Measurements from ENCODE around the gene MAPK10. TPM values are rescaled to one million over a fixed set of nuclear protein-coding genes. Genes with fewer than 3 reads are reported as not detected.

Gene MAPK10
- total RNA-seq, 2 experiments from 2014 or later: 32.0 TPM; not detected in 1

GRCh38 chr4:86366920-86367319 lies 7.1 kb upstream of the MAPK10 start:
- BruUV-seq (replicated peaks): no TSS peak
- Histone ChIP-seq H3K27ac (ENCODE audit: low read depth, low read length, poor library complexity, severe bottlenecking) (no peak overlapping the region), H3K9me2 (ENCODE audit: insufficient read depth, low read length) (no peaks in the 10 kb centered on the region), H3K4me3 (ENCODE audit: low read depth, low read length, poor library complexity, severe bottlenecking) (no peak overlapping the region), H4K20me1 (ENCODE audit: insufficient read depth, low read length) (no peaks in the 10 kb centered on the region), H3K4me2 (ENCODE audit: low read length) (no peak overlapping the region), H3K9me3 (ENCODE audit: low read length) (no peaks in the 10 kb centered on the region), H3K4me1 (ENCODE audit: insufficient read depth, low read length, poor library complexity, severe bottlenecking) (no peaks in the 10 kb centered on the region), H3K36me3 (ENCODE audit: insufficient read depth, low read length) (no peaks in the 10 kb centered on the region), H2AFZ (ENCODE audit: low read length) (no peak overlapping the region), H3K79me2 (ENCODE audit: insufficient read depth, low read depth, low read length) (no peaks in the 10 kb centered on the region)
- intact Hi-C loops (cut with micrococcal nuclease; ENCODE audit: unreplicated experiment): no loop called here
- no peak for DNase-seq (ENCODE audit: low spot score)
- ChIA-PET CTCF (ENCODE audit: unreplicated experiment) (no interaction called here), POLR2A (interaction anchor here (2.6 kb wide), 1 partner anchor 16 kb away, joined by 13 read pairs; no protein-coding TSS in a partner anchor)
- TF ChIP-seq EZH2phosphoT487 (IDR thresholded peaks at IDR 0.05; ENCODE audit: borderline replicate concordance, low read depth, low read length) (no peak), CTCF (conservative IDR thresholded peaks at IDR 0.05; ENCODE audit: low read length) (no peak)

DNA sequence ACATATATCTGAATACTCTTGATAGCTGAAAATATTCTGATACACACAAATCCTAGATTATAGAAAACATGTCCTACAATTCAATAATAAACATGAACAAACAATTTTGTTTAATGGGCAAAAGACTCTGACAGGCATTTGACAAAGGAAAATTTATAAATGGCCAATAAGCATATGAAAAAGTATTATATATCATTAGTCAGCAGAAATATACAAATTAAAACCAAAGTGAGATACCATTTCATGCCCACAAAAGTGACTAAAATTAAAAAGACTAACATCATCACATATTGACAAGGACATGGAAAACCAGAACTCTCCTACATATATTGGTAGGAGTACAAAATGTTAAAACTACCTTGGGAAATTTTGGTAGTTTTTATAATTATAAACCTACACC lies 2.7 kb upstream of the MAPK10 start:
- CTCF ChIA-PET (ENCODE audit: unreplicated experiment): no interaction called here
- Histone ChIP-seq H3K79me2 (ENCODE audit: insufficient read depth, low read depth, low read length) (no peaks in the 10 kb centered on the region), H3K4me1 (ENCODE audit: insufficient read depth, low read length, poor library complexity, severe bottlenecking) (peaks cover 13% of the 10 kb centered on the region), H4K20me1 (ENCODE audit: insufficient read depth, low read length) (no peaks in the 10 kb centered on the region), H3K27ac (ENCODE audit: low read depth, low read length, poor library complexity, severe bottlenecking) (no peak overlapping the region), H3K4me3 (ENCODE audit: low read depth, low read length, poor library complexity, severe bottlenecking) (no peak overlapping the region), H3K9me3 (ENCODE audit: low read length) (no peaks in the 10 kb centered on the region), H2AFZ (ENCODE audit: low read length) (no peak overlapping the region), H3K4me2 (ENCODE audit: low read length) (no peak overlapping the region), H3K9me2 (ENCODE audit: insufficient read depth, low read length) (no peaks in the 10 kb centered on the region), H3K36me3 (ENCODE audit: insufficient read depth, low read length) (no peaks in the 10 kb centered on the region)
- intact Hi-C loops (cut with micrococcal nuclease; ENCODE audit: unreplicated experiment): no loop called here
- POLR2A ChIA-PET: interaction anchor here (0.6 to 0.9 kb wide), 3 partner anchors 29 to 128 kb away, joined by 3 read pairs; no protein-coding TSS in a partner anchor
- no TSS peak for BruUV-seq (replicated peaks)
- TF ChIP-seq CTCF (conservative IDR thresholded peaks at IDR 0.05; ENCODE audit: low read length) (no peak), EZH2phosphoT487 (IDR thresholded peaks at IDR 0.05; ENCODE audit: borderline replicate concordance, low read depth, low read length) (no peak)
- DNase-seq (ENCODE audit: low spot score): no peak

DNA sequence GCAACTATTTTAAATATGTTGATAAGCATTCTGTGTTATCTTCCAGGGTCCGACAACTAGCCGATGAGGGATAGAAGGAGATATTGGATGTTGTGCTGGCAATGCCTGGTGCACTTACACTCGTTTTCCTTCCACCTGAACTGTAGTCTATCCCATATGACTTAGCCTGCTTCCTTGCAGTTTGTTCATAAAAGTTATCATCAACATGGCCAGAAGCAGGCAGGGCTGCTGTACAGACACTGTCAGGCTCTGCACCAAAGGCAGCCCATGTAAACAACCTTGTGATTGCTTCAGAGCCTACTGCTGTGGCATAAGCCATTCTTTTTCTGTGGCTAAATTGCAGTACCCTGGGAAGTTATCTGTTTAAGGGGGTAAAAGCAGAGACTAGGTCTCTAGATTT lies 1.6 kb downstream of the MAPK10 start:
- TF ChIP-seq CTCF (conservative IDR thresholded peaks at IDR 0.05; ENCODE audit: low read length) (no peak), EZH2phosphoT487 (IDR thresholded peaks at IDR 0.05; ENCODE audit: borderline replicate concordance, low read depth, low read length) (no peak)
- CTCF ChIA-PET (ENCODE audit: unreplicated experiment): no interaction called here
- no peaks in the 10 kb centered on the region for H3K9me2 ChIP-seq (ENCODE audit: insufficient read depth, low read length)
- no peak overlapping the region for H2AFZ ChIP-seq (ENCODE audit: low read length)
- DNase-seq (ENCODE audit: low spot score): no peak
- peaks cover 13% of the 10 kb centered on the region for H3K4me1 ChIP-seq (ENCODE audit: insufficient read depth, low read length, poor library complexity, severe bottlenecking)
- no peaks in the 10 kb centered on the region for H4K20me1 ChIP-seq (ENCODE audit: insufficient read depth, low read length)
- no peak overlapping the region for H3K27ac ChIP-seq (ENCODE audit: low read depth, low read length, poor library complexity, severe bottlenecking)
- no peak overlapping the region for H3K4me2 ChIP-seq (ENCODE audit: low read length)
- POLR2A ChIA-PET: interaction anchor here (0.7 to 2.2 kb wide), 9 partner anchors 18 to 138 kb away, joined by 3 to 9 read pairs (median 3); no protein-coding TSS in a partner anchor
- BruUV-seq (replicated peaks): no TSS peak
- H3K79me2 ChIP-seq (ENCODE audit: insufficient read depth, low read depth, low read length): no peaks in the 10 kb centered on the region
- H3K9me3 ChIP-seq (ENCODE audit: low read length): no peaks in the 10 kb centered on the region
- no peaks in the 10 kb centered on the region for H3K36me3 ChIP-seq (ENCODE audit: insufficient read depth, low read length)
- intact Hi-C loops (cut with micrococcal nuclease; ENCODE audit: unreplicated experiment): loop anchor here (2.0 kb wide), 1 partner anchor 77 kb away; no protein-coding TSS in a partner anchor
- H3K4me3 ChIP-seq (ENCODE audit: low read depth, low read length, poor library complexity, severe bottlenecking): no peak overlapping the region
